ENCODE results near the gene VAMP5. TPM values are rescaled to one million over a fixed set of nuclear protein-coding genes. Genes with fewer than 3 reads are reported as not detected.

VAMP5 gene
- total and polyA plus RNA-seq, 10 of the 15 experiments (the other 5 are each of a cell fraction or from before 2014, with no cell fraction given), result 3.8 to 52.7 (median 24.1) TPM

GRCh38 chr2:85602476-85603234, 18.4 kb downstream of the VAMP5 start, which contains the start of gene TMEM150A (continued):
- TF ChIP-seq RELB (IDR thresholded peaks at IDR 0.05; ENCODE audit: low read depth) (no peak), PAX5 (IDR thresholded peaks at IDR 0.05; ENCODE audit: borderline replicate concordance, low read depth, low read length) (peak; percentile 30; the same call in 1 of the 2 replicates), IRF4 (IDR thresholded peaks at IDR 0.05; ENCODE audit: low read depth, low read length) (0 out of 2 replicates have a peak, but pooled peaks have one; percentile 29), ATF3 (IDR thresholded peaks at IDR 0.05; ENCODE audit: borderline replicate concordance, extremely low read depth, low read depth, low read length) (peak; percentile 71; the same call in 1 of the 2 replicates), ELK1 (IDR thresholded peaks at IDR 0.05; ENCODE audit: low read depth, low read length) (peak; percentile 24; the same call in 1 of the 2 replicates), RB1 (IDR thresholded peaks at IDR 0.05; ENCODE audit: borderline replicate concordance) (no peak), FOXM1 (IDR thresholded peaks at IDR 0.05; ENCODE audit: low read depth, low read length) (no peak), SRF (IDR thresholded peaks at IDR 0.05; ENCODE audit: low read depth in 2 of 2, low read length in 2 of 2) (no peak; a peak in 1 of 4 replicates), ZZZ3 (IDR thresholded peaks at IDR 0.05; ENCODE audit: control insufficient read depth, insufficient read length, low read depth) (no peak), RFX5 (IDR thresholded peaks at IDR 0.05; ENCODE audit: low read depth, low read length) (no peak), ZNF622 (IDR thresholded peaks at IDR 0.05) (no peak), WRNIP1 (IDR thresholded peaks at IDR 0.05; ENCODE audit: borderline replicate concordance, low read depth, low read length) (no peak), ZBED1 (IDR thresholded peaks at IDR 0.05; ENCODE audit: borderline replicate concordance) (no peak), BRCA1 (IDR thresholded peaks at IDR 0.05; ENCODE audit: low read depth, low read length) (no peak), CBX5 (IDR thresholded peaks at IDR 0.05; ENCODE audit: low read depth) (no peak), SMARCA5 (IDR thresholded peaks at IDR 0.05) (0 out of 2 replicates have a peak, but pooled peaks have one; percentile 71), ATF2 (IDR thresholded peaks at IDR 0.05; ENCODE audit: low read length) (no peak), ZBTB40 (IDR thresholded peaks at IDR 0.05; ENCODE audit: borderline replicate concordance) (no peak), E2F4 (IDR thresholded peaks at IDR 0.05; ENCODE audit: low read depth, low read length) (peak; percentile 54), EZH2 (IDR thresholded peaks at IDR 0.05; ENCODE audit: borderline replicate concordance, control insufficient read depth, low read depth, low read length) (no peak)

Data from GM12878 (cell line).